Prostate gland (tissue), 2 donors: ENCODE measurements around the gene CAMK2N1.

ENCODE experiments used
- POLR2A ChIP-seq: fragments of 450-650 bp; IDR thresholded peaks from one replicate; pipeline ENCODE4 v1.6.1; 2016; ENCODE audit warnings: antibody characterized with exemption, mild to moderate bottlenecking
- TF ChIP-seq, protein P1 (sequence below), 4 experiments: fragments of 200-600 bp in 2 of 4; fragments of 450-650 bp in 2 of 4; sonication (generic) in 2 of 4; IDR thresholded peaks; 1 replicate in 3 of 4; 2 replicates in 1 of 4; pipeline ENCODE4 v1.5.1; 2016 to 2019; ENCODE audit warnings: antibody characterized with exemption in 4 of 4, mild to moderate bottlenecking in 2 of 4, moderate library complexity in 2 of 4

DNA sequence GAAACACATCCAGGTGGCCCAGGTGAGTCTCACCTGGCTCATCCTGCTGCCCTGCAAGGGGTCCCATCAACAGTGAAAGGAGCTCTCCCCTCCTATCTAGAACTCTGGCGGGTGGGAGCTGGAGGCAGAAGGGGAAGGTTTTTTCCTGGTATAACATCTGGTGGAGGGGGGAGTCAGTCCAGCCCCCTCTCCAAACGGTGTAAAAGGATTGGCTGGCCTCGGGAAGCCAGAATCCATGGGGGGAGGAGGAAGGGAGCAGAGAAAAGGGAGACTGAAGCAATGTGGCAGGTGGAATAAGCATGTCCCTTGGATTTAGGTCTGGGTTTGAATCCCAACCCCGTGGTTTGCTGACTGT, 1.2 kb upstream of the CAMK2N1 start:
- TF ChIP-seq, protein P1, sequence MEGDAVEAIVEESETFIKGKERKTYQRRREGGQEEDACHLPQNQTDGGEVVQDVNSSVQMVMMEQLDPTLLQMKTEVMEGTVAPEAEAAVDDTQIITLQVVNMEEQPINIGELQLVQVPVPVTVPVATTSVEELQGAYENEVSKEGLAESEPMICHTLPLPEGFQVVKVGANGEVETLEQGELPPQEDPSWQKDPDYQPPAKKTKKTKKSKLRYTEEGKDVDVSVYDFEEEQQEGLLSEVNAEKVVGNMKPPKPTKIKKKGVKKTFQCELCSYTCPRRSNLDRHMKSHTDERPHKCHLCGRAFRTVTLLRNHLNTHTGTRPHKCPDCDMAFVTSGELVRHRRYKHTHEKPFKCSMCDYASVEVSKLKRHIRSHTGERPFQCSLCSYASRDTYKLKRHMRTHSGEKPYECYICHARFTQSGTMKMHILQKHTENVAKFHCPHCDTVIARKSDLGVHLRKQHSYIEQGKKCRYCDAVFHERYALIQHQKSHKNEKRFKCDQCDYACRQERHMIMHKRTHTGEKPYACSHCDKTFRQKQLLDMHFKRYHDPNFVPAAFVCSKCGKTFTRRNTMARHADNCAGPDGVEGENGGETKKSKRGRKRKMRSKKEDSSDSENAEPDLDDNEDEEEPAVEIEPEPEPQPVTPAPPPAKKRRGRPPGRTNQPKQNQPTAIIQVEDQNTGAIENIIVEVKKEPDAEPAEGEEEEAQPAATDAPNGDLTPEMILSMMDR (IDR thresholded peaks at IDR 0.05): no peak
- TF ChIP-seq POLR2A: no peak
